DMS53 treated with DMSO at 0.1 percent for 48 hours (cell line): Measurements from ENCODE around the gene HNRNPUL2.
A peak's percentile ranks its signal among the peaks of the same experiment; 100 is the strongest.

ENCODE experiments used
- DNase-seq: peaks from one replicate; lab custom pipeline; 2025; ENCODE audit not compliant: unreplicated experiment; lab: John Stamatoyannopoulos, UW

The HNRNPUL2 gene

DNA sequence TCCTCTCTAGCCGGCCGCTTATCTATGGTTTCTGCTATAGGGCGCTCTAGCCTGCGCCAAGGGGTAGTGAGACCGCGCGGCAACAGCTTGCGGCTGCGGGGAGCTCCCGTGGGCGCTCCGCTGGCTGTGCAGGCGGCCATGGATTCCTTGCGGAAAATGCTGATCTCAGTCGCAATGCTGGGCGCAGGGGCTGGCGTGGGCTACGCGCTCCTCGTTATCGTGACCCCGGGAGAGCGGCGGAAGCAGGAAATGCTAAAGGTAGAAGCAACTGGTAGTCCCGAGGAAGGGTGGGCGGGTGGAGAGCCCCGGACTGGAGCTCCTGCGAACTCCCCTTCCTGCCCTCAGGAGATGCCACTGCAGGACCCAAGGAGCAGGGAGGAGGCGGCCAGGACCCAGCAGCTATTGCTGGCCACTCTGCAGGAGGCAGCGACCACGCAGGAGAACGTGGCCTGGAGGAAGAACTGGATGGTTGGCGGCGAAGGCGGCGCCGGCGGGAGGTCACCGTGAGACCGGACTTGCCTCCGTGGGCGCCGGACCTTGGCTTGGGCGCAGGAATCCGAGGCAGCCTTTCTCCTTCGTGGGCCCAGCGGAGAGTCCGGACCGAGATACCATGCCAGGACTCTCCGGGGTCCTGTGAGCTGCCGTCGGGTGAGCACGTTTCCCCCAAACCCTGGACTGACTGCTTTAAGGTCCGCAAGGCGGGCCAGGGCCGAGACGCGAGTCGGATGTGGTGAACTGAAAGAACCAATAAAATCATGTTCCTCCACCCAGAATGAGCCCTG, 55.5 kb downstream of the HNRNPUL2 start, which contains the start of the genes LBHD1 and UQCC3:
TSS of gene LBHD1 (minus strand) at position 660 of the 782 bp plus-strand sequence. CDS start 2,236 bp downstream, outside the sequence.
TSS of gene UQCC3 (plus strand) at position 66 of the 782 bp plus-strand sequence. CDS start at position 139, 73 bp downstream.
- DNase-seq = peak; percentile 77

- DNase-seq = peak; percentile 72
Measured at GRCh38 chr11:62671236-62671607, 56.0 kb downstream of the HNRNPUL2 start.

- DNase-seq = no peak
Measured at GRCh38 chr11:62669420-62670161, 57.7 kb downstream of the HNRNPUL2 start.

DNA sequence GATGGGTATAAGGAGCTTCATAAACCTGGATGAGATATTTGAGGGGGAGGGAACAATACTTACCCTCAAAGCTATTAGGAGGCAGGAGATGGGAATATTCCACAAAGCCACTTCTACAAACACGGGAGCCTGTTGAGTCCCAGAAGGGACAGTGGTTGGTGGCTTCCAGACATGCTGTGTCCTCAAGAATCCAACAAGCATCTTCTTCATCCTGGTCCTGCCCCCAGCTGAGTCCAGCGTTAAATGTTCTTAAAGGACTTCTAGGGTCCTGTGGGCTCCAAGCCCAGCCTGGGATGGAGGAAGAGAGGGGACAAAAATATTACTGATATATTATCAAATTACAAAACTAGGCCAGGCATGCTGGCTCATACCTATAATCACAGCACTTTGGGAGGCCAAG, 59.8 kb downstream of the HNRNPUL2 start:
- DNase-seq = no peak

GRCh38 chr11:62666259-62666926, 60.9 kb downstream of the HNRNPUL2 start:
- DNase-seq = no peak

- peak; percentile 61 for DNase-seq
Measured at GRCh38 chr11:62665599-62666258, 61.5 kb downstream of the HNRNPUL2 start.

DNA sequence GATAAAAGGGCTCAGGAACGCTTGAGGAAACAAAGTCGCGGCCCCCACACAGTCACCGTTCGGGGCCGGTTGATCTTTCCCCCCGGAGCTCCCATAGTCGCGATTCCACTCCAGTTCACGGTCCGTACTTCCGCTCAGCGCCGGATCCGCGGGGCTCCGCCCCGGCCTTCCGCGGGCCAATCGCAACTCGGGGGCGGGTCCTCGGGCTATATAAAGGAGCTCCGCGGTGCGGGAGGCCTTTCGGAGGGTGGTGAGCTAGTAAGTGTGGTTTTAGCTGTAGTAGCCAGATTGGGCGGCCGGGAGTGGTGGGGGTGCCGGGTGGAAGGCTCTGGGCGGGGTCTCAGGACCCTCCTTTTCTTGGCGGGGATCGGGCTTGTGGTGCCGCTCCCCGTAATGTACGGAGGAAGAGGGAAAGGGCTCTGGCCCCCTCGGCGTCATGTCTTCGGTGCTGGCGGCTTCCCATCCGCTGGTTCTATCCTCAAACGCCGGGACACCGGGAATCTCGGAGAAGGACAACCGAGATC, 62.1 kb downstream of the HNRNPUL2 start, which contains the start of the genes C11orf98 and CSKMT:
TSS of gene C11orf98 (minus strand) at position 136 of the 524 bp plus-strand sequence. CDS start at position 95, 41 bp downstream.
TSS of gene CSKMT (plus strand) at position 238 of the 524 bp plus-strand sequence. CDS start 568 bp downstream, outside the sequence.
- peak; percentile 79 for DNase-seq

DNA sequence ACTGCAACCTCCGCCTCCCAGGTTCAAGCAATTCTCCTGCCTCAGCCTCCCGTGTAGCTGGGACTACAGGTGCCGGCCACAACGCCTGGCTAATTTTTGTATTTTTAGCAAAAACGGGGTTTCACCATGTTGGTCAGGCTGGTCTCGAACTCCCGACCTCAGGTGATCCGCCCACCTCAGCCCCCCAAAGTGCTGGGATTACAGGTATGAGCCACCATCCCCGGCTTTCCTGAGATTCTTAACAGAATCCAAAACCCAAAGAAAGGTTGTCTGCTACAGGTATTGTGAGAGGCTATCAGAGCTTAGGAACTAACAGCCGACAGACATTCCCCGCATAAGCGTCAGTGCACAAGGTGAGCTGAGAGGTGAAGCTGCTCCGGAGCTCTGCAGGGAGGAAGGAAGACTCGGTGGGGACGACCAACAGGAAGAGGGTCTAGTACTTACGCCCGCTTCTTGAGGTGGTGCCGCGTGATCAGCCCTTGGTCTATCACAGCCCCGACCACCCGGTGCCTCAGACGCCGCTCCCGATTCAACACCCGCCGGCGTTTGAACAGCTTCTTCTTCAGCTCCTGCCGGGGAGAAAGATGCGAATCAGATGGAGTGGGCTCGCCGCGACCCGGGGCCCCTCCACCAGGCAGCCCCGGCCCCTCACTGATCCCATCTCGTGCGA, 62.7 kb downstream of the HNRNPUL2 start:
- DNase-seq = peak; percentile 61
